HG02885 (cell line): Measurements from ENCODE around the gene XXYLT1.
"Not testable (repeated sequence)": the region's sequence is repeated elsewhere in the genome, so short reads cannot be mapped to it uniquely, and the experiment has no call there.

ENCODE experiments used
- ATAC-seq: cut with Tn5 transposase; IDR thresholded peaks from one replicate; pipeline ENCODE4 v1.9.1; 2021; ENCODE audit warnings: mild to moderate bottlenecking; ENCODE audit not compliant: unreplicated experiment, poor library complexity

XXYLT1 gene

GRCh38 chr3:195236076-195236798, 34.7 kb downstream of the XXYLT1 start:
- no peak for ATAC-seq

GRCh38 chr3:195230244-195230643, 40.7 kb downstream of the XXYLT1 start:
- no peak for ATAC-seq

- not testable (repeated sequence) for ATAC-seq
These were observed 42.1 kb downstream of the XXYLT1 start for GRCh38 chr3:195228886-195229285.

GRCh38 chr3:195227871-195228270, 43.1 kb downstream of the XXYLT1 start:
- ATAC-seq = no peak

GRCh38 chr3:195226900-195227447, 44.0 kb downstream of the XXYLT1 start:
- peak; percentile 51 for ATAC-seq

GRCh38 chr3:195226445-195226844, 44.5 kb downstream of the XXYLT1 start:
- no peak for ATAC-seq

GRCh38 chr3:195224980-195225580, 45.9 kb downstream of the XXYLT1 start:
- ATAC-seq = no peak

GRCh38 chr3:195224156-195224979, 46.6 kb downstream of the XXYLT1 start:
- no peak for ATAC-seq

- no peak for ATAC-seq
These were observed 48.9 kb downstream of the XXYLT1 start for GRCh38 chr3:195221876-195222617.

GRCh38 chr3:195221015-195221853, 49.7 kb downstream of the XXYLT1 start:
- ATAC-seq = no peak

- no peak for ATAC-seq
These were observed 51.4 kb downstream of the XXYLT1 start for GRCh38 chr3:195219351-195220230.

- not testable (repeated sequence) for ATAC-seq
These were observed 52.6 kb downstream of the XXYLT1 start for GRCh38 chr3:195218331-195218730.

GRCh38 chr3:195215576-195215975, 55.4 kb downstream of the XXYLT1 start:
- not testable (repeated sequence) for ATAC-seq

GRCh38 chr3:195214381-195214780, 56.6 kb downstream of the XXYLT1 start:
- ATAC-seq = no peak

- ATAC-seq = no peak
These were observed 57.2 kb downstream of the XXYLT1 start for GRCh38 chr3:195213639-195214315.

- ATAC-seq = no peak
These were observed 58.1 kb downstream of the XXYLT1 start for GRCh38 chr3:195212749-195213375.

- ATAC-seq = no peak
These were observed 58.8 kb downstream of the XXYLT1 start for GRCh38 chr3:195212033-195212748.
